ENCODE measurements around the gene PIK3C2A. TPM values are rescaled to one million over a fixed set of nuclear protein-coding genes. Genes with fewer than 3 reads are reported as not detected.

Gene PIK3C2A
- total and polyA plus RNA-seq, 2 donors (not counting 1 experiment from before 2014, with no cell fraction given): 7.0 to 48.8 TPM

- H3K27ac Mint-ChIP-seq: no peak overlapping the region
- WGBS (ENCODE audit: insufficient coverage): 83% methylated on average over 2 of the region's 3 CpGs
Observed at GRCh38 chr11:17238377-17238776, 30.6 kb upstream of the PIK3C2A start.

GRCh38 chr11:17233101-17233500 is 25.3 kb upstream of the PIK3C2A start:
- Histone ChIP-seq H3K4me2 (replicated peaks; ENCODE audit: low read depth, low read length, poor library complexity, severe bottlenecking) (no peak overlapping the region), H3K27me3 (replicated peaks in 1 of 4; ENCODE audit: control extremely low read depth in 1 of 4, control insufficient read depth in 3 of 4, insufficient read depth in 4 of 4, low read length in 3 of 4) (no peaks in the 10 kb centered on the region), H3K4me3 (ENCODE audit: control extremely low read depth in 1 of 5, extremely low read depth in 1 of 5, insufficient read depth in 1 of 5, low read depth in 2 of 5, low read length in 4 of 5) (no peak overlapping the region), H4K20me1 (ENCODE audit: control insufficient read depth, insufficient read depth, low read length, poor library complexity, severe bottlenecking) (no peaks in the 10 kb centered on the region), H3K9ac (ENCODE audit: low read length) (no peak overlapping the region), H3K4me1 (ENCODE audit: control insufficient read depth in 2 of 2, insufficient read depth in 2 of 2, low read length in 2 of 2) (peaks cover 4 to 17% of the 10 kb centered on the region in 2 donors), H3K79me2 (ENCODE audit: control insufficient read depth, insufficient read depth, low read length) (no peaks in the 10 kb centered on the region), H3K36me3 (replicated peaks in 1 of 2; ENCODE audit: control extremely low read depth in 1 of 2, control insufficient read depth in 1 of 2, extremely low read depth in 1 of 2, insufficient read depth in 2 of 2, low read length in 1 of 2) (no peaks in the 10 kb centered on the region), H3K27ac (ENCODE audit: low read length in 2 of 2) (no peak overlapping the region), H2AFZ (ENCODE audit: insufficient read depth, low read depth, low read length, poor library complexity, severe bottlenecking) (no peak overlapping the region), H3K9me3 (ENCODE audit: control extremely low read depth in 1 of 3, control insufficient read depth in 2 of 3, insufficient read depth in 1 of 3, low read length in 2 of 3) (peaks cover 0 to 2% (median 0%) of the 10 kb centered on the region in 3 donors)
- Mint-ChIP-seq H3K27me3 (peaks cover 4% of the 10 kb centered on the region), H3K27ac (no peak overlapping the region), H3K9me3 (ENCODE audit: insufficient read depth) (no peaks in the 10 kb centered on the region), H3K4me3 (no peak overlapping the region), H3K4me1 (peaks cover 11% of the 10 kb centered on the region)
- ATAC-seq (ENCODE audit: low read depth): no peak
- POLR2A ChIA-PET: no interaction called here
- DNase-seq: no peak
- intact Hi-C loops (cut with micrococcal nuclease): loop anchor here (5.0 kb wide), 1 partner anchor 119 kb away; the partner anchor contains the start of gene NCR3LG1
- TF ChIP-seq CTCF (IDR thresholded peaks at IDR 0.05) (no peak), EZH2 (IDR thresholded peaks at IDR 0.05; ENCODE audit: borderline replicate concordance, insufficient read depth, low read depth, low read length, poor library complexity, severe bottlenecking) (no peak)
- CTCF ChIA-PET: no interaction called here

More at GRCh38 chr11:17238377-17238776, 30.6 kb upstream of the PIK3C2A start:
- TF ChIP-seq EZH2 (IDR thresholded peaks at IDR 0.05; ENCODE audit: borderline replicate concordance, insufficient read depth, low read depth, low read length, poor library complexity, severe bottlenecking) (no peak), CTCF (IDR thresholded peaks at IDR 0.05) (no peak)
- Mint-ChIP-seq H3K9me3 (ENCODE audit: insufficient read depth) (no peaks in the 10 kb centered on the region), H3K27me3 (peaks cover 29% of the 10 kb centered on the region), H3K4me1 (no peaks in the 10 kb centered on the region), H3K4me3 (no peak overlapping the region)
- ATAC-seq (ENCODE audit: low read depth) (no peak), DNase-seq (no peak)
- Histone ChIP-seq H3K36me3 (replicated peaks in 1 of 2; ENCODE audit: control extremely low read depth in 1 of 2, control insufficient read depth in 1 of 2, extremely low read depth in 1 of 2, insufficient read depth in 2 of 2, low read length in 1 of 2) (no peaks in the 10 kb centered on the region), H2AFZ (ENCODE audit: insufficient read depth, low read depth, low read length, poor library complexity, severe bottlenecking) (no peak overlapping the region), H4K20me1 (ENCODE audit: control insufficient read depth, insufficient read depth, low read length, poor library complexity, severe bottlenecking) (no peaks in the 10 kb centered on the region), H3K79me2 (ENCODE audit: control insufficient read depth, insufficient read depth, low read length) (no peaks in the 10 kb centered on the region), H3K4me1 (ENCODE audit: control insufficient read depth in 2 of 2, insufficient read depth in 2 of 2, low read length in 2 of 2) (no peaks in the 10 kb centered on the region), H3K27me3 (replicated peaks in 1 of 4; ENCODE audit: control extremely low read depth in 1 of 4, control insufficient read depth in 3 of 4, insufficient read depth in 4 of 4, low read length in 3 of 4) (peaks cover 0 to 3% (median 0%) of the 10 kb centered on the region in 4 experiments), H3K4me2 (replicated peaks; ENCODE audit: low read depth, low read length, poor library complexity, severe bottlenecking) (no peak overlapping the region), H3K27ac (ENCODE audit: low read length in 2 of 2) (no peak overlapping the region), H3K9me3 (ENCODE audit: control extremely low read depth in 1 of 3, control insufficient read depth in 2 of 3, insufficient read depth in 1 of 3, low read length in 2 of 3) (no peaks in the 10 kb centered on the region), H3K4me3 (ENCODE audit: control extremely low read depth in 1 of 5, extremely low read depth in 1 of 5, insufficient read depth in 1 of 5, low read depth in 2 of 5, low read length in 4 of 5) (no peak overlapping the region), H3K9ac (ENCODE audit: low read length) (no peak overlapping the region)
- ChIA-PET POLR2A (no interaction called here), CTCF (interaction anchor here (1.3 kb wide), 1 partner anchor 8 kb away, joined by 4 read pairs; no protein-coding TSS in a partner anchor)
- intact Hi-C loops (cut with micrococcal nuclease): no loop called here
